Lower leg skin (tissue), 4 donors: Measurements from ENCODE around the gene NOL4L. TPM values are rescaled to one million over a fixed set of nuclear protein-coding genes. Genes with fewer than 3 reads are reported as not detected.

Experiments
- DNase-seq, 2 donors: peaks; one replicate each; pipeline ENCODE4 v3.0.0-alpha.2; 2019; ENCODE audit warnings: low spot score in 2 of 2
- H3K4me3 ChIP-seq: fragments of 200-600 bp; sonication (generic); 2 replicates; pipeline ENCODE4 v1.5.1; 2017; ENCODE audit warnings: mild to moderate bottlenecking, low read depth; ENCODE audit not compliant: poor library complexity, severe bottlenecking
- POLR2A ChIP-seq, 2 donors: fragments of 450-650 bp; IDR thresholded peaks; one replicate each; pipeline ENCODE4 v1.6.1; 2016 to 2017; ENCODE audit warnings: antibody characterized with exemption in 2 of 2, mild to moderate bottlenecking in 1 of 2, moderate library complexity in 1 of 2
- WGBS, 2 donors: methylation state at CpG; one replicate each; pipeline ENCODE4 v1.1.5; 2018; 5-methylcytosine and 5-hydroxymethylcytosine counted together
- intact Hi-C: fragments of 100-400 bp; cut with DNase I; formaldehyde crosslinking; loops from one replicate; pipeline ENCODE4 v1.15.0; 2023; ENCODE audit warnings: low total_unique reads
- total RNA-seq, 4 donors: library from RNA; depleted of rRNA; stranded (reverse); fragments of >200 nt; gene quantifications; one replicate each; pipeline ENCODE4 v1.1.0, GENCODE V29; 2016
- TF ChIP-seq, protein P1 (sequence below), 3 donors: fragments of 450-650 bp; IDR thresholded peaks; one replicate each; pipeline ENCODE4 v1.5.1; 2016; ENCODE audit warnings: antibody characterized with exemption in 3 of 3, mild to moderate bottlenecking in 3 of 3, moderate library complexity in 2 of 3

NOL4L gene
- total RNA-seq, 4 donors from 2014 or later, result 4.6 to 10.4 (median 7.0) TPM

- peak in 1 of 2 donors; percentile 83 for DNase-seq
- H3K4me3 ChIP-seq, result no peak overlapping the region
Observed at GRCh38 chr20:32434434-32434833, 150.7 kb downstream of the NOL4L start.

DNA sequence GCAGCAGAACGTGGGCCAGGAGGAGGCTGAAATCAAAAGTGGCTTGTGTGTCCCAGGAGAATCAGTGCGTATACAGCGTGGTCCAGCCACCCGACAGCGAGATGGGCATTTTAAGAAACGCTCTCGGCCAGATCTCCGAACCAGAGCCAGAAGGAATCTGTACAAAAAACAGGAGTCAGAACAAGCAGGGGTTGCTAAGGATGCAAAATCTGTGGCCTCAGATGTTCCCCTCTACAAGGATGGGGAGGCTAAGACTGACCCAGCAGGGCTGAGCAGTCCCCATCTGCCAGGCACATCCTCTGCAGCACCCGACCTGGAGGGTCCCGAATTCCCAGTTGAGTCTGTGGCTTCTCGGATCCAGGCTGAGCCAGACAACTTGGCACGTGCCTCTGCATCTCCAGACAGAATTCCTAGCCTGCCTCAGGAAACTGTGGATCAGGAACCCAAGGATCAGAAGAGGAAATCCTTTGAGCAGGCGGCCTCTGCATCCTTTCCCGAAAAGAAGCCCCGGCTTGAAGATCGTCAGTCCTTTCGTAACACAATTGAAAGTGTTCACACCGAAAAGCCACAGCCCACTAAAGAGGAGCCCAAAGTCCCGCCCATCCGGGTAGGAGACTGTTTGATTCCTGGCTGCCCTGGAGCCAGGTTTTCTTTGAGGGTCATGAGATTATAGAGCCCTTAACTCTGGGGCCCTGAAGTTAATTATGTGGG, 151.7 kb downstream of the NOL4L start:
- peak in 1 of 2 donors; percentile 82 for DNase-seq
- WGBS, 2 donors, result 79 to 80% methylated on average over 20 of the region's 20 CpGs
- H3K4me3 ChIP-seq, result no peak overlapping the region
- intact Hi-C loops, result no loop called here
- TF ChIP-seq, protein P1, sequence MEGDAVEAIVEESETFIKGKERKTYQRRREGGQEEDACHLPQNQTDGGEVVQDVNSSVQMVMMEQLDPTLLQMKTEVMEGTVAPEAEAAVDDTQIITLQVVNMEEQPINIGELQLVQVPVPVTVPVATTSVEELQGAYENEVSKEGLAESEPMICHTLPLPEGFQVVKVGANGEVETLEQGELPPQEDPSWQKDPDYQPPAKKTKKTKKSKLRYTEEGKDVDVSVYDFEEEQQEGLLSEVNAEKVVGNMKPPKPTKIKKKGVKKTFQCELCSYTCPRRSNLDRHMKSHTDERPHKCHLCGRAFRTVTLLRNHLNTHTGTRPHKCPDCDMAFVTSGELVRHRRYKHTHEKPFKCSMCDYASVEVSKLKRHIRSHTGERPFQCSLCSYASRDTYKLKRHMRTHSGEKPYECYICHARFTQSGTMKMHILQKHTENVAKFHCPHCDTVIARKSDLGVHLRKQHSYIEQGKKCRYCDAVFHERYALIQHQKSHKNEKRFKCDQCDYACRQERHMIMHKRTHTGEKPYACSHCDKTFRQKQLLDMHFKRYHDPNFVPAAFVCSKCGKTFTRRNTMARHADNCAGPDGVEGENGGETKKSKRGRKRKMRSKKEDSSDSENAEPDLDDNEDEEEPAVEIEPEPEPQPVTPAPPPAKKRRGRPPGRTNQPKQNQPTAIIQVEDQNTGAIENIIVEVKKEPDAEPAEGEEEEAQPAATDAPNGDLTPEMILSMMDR (IDR thresholded peaks at IDR 0.05), result no peak
- no peak for TF ChIP-seq POLR2A (IDR thresholded peaks at IDR 0.05)

More at GRCh38 chr20:32434434-32434833, 150.7 kb downstream of the NOL4L start:
- WGBS, 2 donors, result 88 to 92% methylated on average over 18 to 19 of the region's 19 CpGs
- TF ChIP-seq POLR2A (IDR thresholded peaks at IDR 0.05), result no peak
- TF ChIP-seq, protein P1 (IDR thresholded peaks at IDR 0.05), result no peak
- intact Hi-C loops, result no loop called here

- TF ChIP-seq, protein P1 (IDR thresholded peaks at IDR 0.05), result no peak
- 51 to 69% methylated on average over 2 of the region's 2 CpGs for WGBS, 2 donors
- intact Hi-C loops, result no loop called here
- DNase-seq, result no peak
- no peak overlapping the region for H3K4me3 ChIP-seq
Observed at GRCh38 chr20:32432277-32432676, 152.9 kb downstream of the NOL4L start.

DNA sequence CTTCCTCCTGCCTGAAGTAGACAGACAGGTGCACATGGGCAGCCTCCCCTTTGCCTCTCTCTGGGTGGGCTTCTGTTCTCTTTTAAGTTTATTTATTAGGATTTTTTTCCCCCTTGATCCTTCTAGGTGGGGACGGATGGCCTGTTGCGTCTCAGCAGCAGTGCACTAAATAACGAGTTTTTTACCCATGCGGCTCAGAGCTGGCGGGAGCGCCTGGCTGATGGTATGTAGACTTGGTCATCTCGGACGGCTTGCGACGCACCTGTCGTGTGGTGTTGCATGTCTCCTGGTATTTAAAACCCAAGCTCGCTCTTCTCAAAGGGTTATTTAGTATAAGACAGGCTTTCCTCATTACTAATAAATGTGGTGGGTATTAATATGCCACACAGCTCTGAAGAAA, 153.7 kb downstream of the NOL4L start:
- 94% methylated on average over 12 of the region's 12 CpGs for WGBS, 2 donors
- peak in 1 of 2 donors; percentile 78 for DNase-seq
- intact Hi-C loops, result no loop called here
- TF ChIP-seq POLR2A (IDR thresholded peaks at IDR 0.05), result no peak
- TF ChIP-seq, protein P1 (IDR thresholded peaks at IDR 0.05), result no peak
- no peak overlapping the region for H3K4me3 ChIP-seq

DNA sequence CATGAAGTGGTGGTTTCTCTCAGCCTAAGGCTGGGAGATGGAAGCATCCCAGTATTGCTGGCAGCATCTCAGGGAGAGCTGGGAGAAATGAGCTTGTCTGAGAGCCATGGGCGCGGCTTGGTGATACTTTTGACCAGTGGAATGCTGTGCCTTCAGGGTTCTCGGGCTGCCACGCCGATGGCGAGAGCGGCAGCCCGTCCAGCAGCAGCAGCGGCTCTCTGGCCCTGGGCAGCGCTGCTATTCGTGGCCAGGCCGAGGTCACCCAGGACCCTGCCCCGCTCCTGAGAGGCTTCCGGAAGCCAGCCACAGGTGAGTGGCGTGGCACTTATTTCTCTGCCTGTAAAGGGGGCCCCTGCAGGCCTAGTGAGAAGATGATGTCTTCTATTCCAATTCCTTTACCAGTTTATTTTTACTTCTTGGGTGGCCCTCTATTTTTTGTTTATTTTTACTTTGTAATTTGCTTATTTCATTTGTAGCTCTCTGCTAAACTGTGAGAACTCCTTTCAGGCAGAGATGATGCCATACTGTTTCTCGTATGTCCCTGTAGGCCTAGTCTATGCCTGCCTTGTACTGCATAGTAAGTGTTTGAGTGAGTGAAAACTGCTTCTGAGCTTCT, 155.3 kb downstream of the NOL4L start:
- WGBS, 2 donors, result 85 to 94% methylated on average over 13 to 16 of the region's 16 CpGs
- H3K4me3 ChIP-seq, result no peak overlapping the region
- intact Hi-C loops, result no loop called here
- DNase-seq, result peak in 1 of 2 donors; percentile 62
- TF ChIP-seq, protein P1 (IDR thresholded peaks at IDR 0.05), result no peak
- no peak for TF ChIP-seq POLR2A (IDR thresholded peaks at IDR 0.05)
